RCC 7860 (cell line): ENCODE measurements around the gene CAT.
A peak's percentile ranks its signal among the peaks of the same experiment; 100 is the strongest.
"Not testable (repeated sequence)": the region's sequence is repeated elsewhere in the genome, so short reads cannot be mapped to it uniquely, and the experiment has no call there.

Experiments used
- DNase-seq: peaks from one replicate; pipeline ENCODE4 v3.0.0-alpha.2; 2015; ENCODE audit warnings: low spot score
- FAIRE-seq: peaks from 2 replicates; lab custom pipeline; 2012; peaks lifted over from hg19 to GRCh38; lab: Jason Lieb, UNC

The CAT gene

GRCh38 chr11:34424826-34425225 is 13.9 kb upstream of the CAT start:
- DNase-seq = not testable (repeated sequence)

GRCh38 chr11:34425360-34425759 is 13.4 kb upstream of the CAT start:
- FAIRE-seq = no peak
- DNase-seq = no peak

More at GRCh38 chr11:34424826-34425225, 13.9 kb upstream of the CAT start:
- not testable (repeated sequence) for FAIRE-seq

- FAIRE-seq (no peak), DNase-seq (peak; percentile 16)
Measured at GRCh38 chr11:34425867-34426266, 12.9 kb upstream of the CAT start.

- DNase-seq (no peak), FAIRE-seq (no peak)
Measured at GRCh38 chr11:34426766-34427185, 12.0 kb upstream of the CAT start.

GRCh38 chr11:34427186-34427805 is 11.4 kb upstream of the CAT start:
- DNase-seq (peak; percentile 94), FAIRE-seq (peak; percentile 95)

GRCh38 chr11:34431979-34432378 is 6.8 kb upstream of the CAT start:
- FAIRE-seq (no peak), DNase-seq (no peak)

GRCh38 chr11:34432822-34433221 is 5.9 kb upstream of the CAT start:
- DNase-seq = no peak
- FAIRE-seq = no peak

- no peak for DNase-seq
- FAIRE-seq = no peak
Measured at GRCh38 chr11:34433899-34434298, 4.8 kb upstream of the CAT start.

GRCh38 chr11:34437224-34438125 is 1.3 kb upstream of the CAT start:
- FAIRE-seq = no peak
- no peak for DNase-seq

- DNase-seq = no peak
Measured at GRCh38 chr11:34439610-34440198, 970 bp downstream of the CAT start.

GRCh38 chr11:34441814-34442213 is 3.1 kb downstream of the CAT start:
- FAIRE-seq (no peak), DNase-seq (no peak)

More at GRCh38 chr11:34439610-34440198, 970 bp downstream of the CAT start:
- no peak for FAIRE-seq

- FAIRE-seq (no peak), DNase-seq (no peak)
Measured at GRCh38 chr11:34443136-34443535, 4.4 kb downstream of the CAT start.

- FAIRE-seq = no peak
- no peak for DNase-seq
Measured at GRCh38 chr11:34444428-34444827, 5.7 kb downstream of the CAT start.

- no peak for DNase-seq
- FAIRE-seq = no peak
Measured at GRCh38 chr11:34445956-34446355, 7.2 kb downstream of the CAT start.

- DNase-seq (no peak), FAIRE-seq (no peak)
Measured at GRCh38 chr11:34446386-34446785, 7.7 kb downstream of the CAT start.

- no peak for FAIRE-seq
- DNase-seq = no peak
Measured at GRCh38 chr11:34447044-34447443, 8.3 kb downstream of the CAT start.

- FAIRE-seq = no peak
Measured at GRCh38 chr11:34448223-34448994, 9.7 kb downstream of the CAT start.

GRCh38 chr11:34449013-34449412 is 10.3 kb downstream of the CAT start:
- DNase-seq (no peak), FAIRE-seq (no peak)

More at GRCh38 chr11:34448223-34448994, 9.7 kb downstream of the CAT start:
- no peak for DNase-seq

- FAIRE-seq (no peak), DNase-seq (no peak)
Measured at GRCh38 chr11:34451053-34451452, 12.3 kb downstream of the CAT start.

GRCh38 chr11:34454308-34455032 is 15.7 kb downstream of the CAT start:
- FAIRE-seq (no peak), DNase-seq (no peak)
